Endometrium (tissue), 2 donors: ENCODE data around the gene PRSS1.
"Not testable (repeated sequence)": the region's sequence is repeated elsewhere in the genome, so short reads cannot be mapped to it uniquely, and the experiment has no call there.

Experiments used
- FAIRE-seq: peaks from 2 replicates; lab custom pipeline; 2012; peaks lifted over from hg19 to GRCh38; lab: Jason Lieb, UNC
- donor health status: control.
- donor health status: control.

The PRSS1 gene

DNA sequence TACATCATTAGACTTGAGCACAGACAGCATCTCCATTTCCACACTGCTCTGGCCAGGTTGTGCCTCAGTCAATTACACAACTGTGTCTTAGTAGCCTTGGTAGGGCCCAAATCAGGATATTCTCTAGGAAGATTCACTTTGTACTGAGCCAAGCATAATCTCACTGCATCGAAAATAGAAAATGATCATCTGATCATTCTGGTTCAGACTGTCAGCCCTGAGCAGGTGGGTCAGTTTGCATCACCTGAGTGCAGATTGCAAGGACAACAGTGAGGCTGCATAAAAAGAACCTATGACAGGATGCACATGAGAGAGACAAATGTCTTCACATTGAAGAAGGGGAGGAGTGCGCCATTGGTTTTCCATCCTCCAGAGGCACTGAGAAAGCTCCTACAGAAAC, 862 bp upstream of the PRSS1 start:
- FAIRE-seq: not testable (repeated sequence)

DNA sequence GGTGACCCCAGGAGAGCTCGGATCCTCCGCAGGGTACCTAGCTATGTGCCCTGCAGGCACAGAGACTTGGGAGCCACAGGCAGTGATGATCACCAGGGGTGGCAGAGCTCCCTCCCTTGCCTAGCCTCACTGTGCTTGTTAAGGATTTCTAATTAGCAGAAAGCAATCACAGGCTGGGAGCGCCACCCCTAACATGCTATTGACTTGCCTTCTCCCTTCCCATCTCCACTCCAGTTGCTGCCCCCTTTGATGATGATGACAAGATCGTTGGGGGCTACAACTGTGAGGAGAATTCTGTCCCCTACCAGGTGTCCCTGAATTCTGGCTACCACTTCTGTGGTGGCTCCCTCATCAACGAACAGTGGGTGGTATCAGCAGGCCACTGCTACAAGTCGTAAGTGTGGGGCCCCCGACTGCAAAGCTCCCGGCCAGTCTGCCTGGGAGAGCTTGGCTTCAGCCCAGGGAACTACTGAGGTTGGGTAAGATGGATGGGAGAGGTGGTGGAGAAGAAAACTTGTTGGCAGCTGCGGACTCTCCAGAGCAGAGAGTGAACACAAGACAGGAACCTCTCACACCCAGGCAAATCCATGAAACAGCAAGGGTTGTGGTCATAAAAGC, 1.2 kb downstream of the PRSS1 start:
- no peak for FAIRE-seq

- not testable (repeated sequence) for FAIRE-seq
Measured at GRCh38 chr7:142751526-142752175, 2.4 kb downstream of the PRSS1 start.

DNA sequence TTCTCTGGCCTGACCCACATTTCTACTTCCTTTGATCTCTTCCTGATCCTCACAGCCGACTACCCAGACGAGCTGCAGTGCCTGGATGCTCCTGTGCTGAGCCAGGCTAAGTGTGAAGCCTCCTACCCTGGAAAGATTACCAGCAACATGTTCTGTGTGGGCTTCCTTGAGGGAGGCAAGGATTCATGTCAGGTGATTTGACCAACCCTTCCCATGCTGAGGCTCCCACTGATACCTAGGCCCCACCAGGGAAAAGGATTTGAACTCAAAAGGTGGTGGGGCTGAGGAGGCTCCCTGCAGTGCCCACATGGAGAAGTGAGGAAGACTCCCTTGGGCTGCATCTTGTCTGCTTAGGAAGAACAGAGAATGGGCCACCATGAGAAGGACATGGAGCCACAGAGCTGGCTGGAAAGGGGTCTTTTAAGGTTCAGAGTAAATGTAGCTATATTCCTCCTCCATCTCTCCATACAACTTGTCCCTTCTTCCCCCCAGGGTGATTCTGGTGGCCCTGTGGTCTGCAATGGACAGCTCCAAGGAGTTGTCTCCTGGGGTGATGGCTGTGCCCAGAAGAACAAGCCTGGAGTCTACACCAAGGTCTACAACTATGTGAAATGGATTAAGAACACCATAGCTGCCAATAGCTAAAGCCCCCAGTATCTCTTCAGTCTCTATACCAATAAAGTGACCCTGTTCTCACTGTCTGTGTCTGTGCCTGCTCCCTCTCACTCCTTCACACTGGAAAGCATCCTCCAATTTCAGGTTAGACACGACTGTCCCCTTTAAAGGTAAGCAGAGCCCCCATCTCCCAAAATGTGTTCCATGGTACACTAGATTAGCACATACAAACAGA, 3.3 kb downstream of the PRSS1 start:
- FAIRE-seq: no peak

DNA sequence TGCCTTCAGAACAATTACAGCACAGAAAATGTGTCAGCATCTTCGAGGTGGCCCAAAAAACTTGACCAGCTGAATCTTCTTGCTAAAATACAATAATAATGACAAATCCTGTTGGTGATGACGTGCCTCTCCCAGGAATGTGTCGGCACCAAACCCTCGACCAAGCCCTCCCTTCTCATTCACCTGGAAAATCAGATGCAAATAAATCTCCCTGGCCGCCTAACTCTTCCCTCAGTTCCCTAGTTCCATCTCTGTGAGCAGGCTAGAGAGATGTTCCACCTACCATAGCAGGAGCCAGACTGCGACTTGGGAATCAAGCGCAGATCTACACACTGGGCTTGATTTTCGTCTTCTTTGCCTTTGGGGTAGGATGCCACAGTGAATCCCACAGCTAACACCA, 4.1 kb downstream of the PRSS1 start:
- FAIRE-seq: no peak

- peak; percentile 76 for FAIRE-seq
Measured at GRCh38 chr7:142753925-142754491, 4.7 kb downstream of the PRSS1 start.

GRCh38 chr7:142754681-142755575, 5.7 kb downstream of the PRSS1 start:
- no peak for FAIRE-seq

DNA sequence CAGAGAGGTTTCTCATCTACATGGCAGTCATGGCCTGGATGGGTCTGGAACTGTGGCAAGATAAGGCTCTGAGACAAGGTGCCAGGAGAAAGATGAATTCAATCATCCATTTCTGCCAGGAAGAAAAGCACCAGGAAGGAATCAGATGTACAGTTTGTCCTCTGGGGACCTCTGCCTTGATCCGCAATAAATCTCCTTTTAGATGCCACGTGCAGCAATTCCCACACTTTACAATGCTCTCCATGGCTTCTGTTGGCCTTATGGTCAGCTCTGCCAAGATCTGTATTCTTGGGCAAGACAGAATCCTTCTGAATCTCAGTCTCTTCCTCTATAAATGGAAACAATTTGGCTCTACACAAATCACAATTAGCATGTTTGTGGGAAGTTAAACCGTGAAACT, 9.0 kb downstream of the PRSS1 start:
- not testable (repeated sequence) for FAIRE-seq

DNA sequence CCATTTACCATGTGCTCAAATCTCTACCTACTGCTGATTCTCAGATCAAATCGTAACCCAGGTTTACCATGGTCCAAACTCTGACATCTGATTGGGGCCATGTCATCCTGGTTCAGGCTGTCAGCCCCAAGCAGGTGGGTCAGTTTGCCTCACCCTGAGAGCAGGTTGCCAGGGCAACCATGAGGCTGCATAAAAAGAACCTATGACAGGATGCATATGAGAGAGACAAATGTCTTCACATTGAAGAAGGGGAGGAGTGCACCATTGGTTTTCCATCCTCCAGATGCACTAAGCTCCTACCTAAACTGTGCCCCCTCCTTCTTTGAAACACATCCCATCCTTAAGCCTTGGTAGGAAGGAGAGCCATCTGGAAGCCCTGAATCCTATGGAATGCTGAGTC, 10.2 kb downstream of the PRSS1 start:
- FAIRE-seq: no peak

- FAIRE-seq: no peak
Measured at GRCh38 chr7:142760071-142760642, 10.9 kb downstream of the PRSS1 start.

GRCh38 chr7:142761606-142762005, 12.3 kb downstream of the PRSS1 start:
- FAIRE-seq: not testable (repeated sequence)

GRCh38 chr7:142762104-142762503, 12.8 kb downstream of the PRSS1 start:
- no peak for FAIRE-seq

- no peak for FAIRE-seq
Measured at GRCh38 chr7:142767451-142767850, 18.2 kb downstream of the PRSS1 start.

- FAIRE-seq: no peak
Measured at GRCh38 chr7:142767861-142768260, 18.6 kb downstream of the PRSS1 start.

GRCh38 chr7:142768885-142769284, 19.6 kb downstream of the PRSS1 start:
- not testable (repeated sequence) for FAIRE-seq

DNA sequence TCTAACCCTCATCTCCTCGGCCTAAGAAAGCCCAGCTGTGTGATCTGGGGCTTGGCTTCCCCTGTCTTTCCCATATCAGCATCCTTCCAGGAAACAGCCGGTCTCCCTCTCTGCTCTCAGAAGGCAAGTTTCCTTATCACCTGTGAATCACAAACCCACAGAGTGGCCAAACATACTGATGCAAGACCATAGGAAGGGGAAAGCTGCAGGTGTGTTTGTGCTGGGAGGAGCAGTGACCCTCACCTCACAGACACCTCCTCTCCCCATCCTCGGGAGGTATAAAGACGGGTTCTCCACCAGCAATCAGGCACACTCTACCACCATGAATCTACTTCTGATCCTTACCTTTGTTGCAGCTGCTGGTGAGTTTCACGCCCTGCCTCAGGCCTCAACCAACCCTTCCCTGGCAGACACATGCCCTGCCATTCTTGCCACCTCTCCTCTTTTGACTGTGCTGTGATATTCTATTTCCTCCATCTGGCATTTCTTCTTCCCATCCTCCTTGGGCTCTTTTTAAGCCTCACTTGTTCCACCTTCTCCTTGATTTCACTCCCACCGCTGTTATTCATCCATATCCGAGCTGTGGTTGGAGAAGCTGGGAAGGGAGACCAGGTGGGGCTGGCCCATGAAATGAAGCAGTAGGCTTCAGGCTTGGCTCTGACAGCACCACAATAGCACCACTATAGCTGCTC, 21.5 kb downstream of the PRSS1 start, which contains the start of gene PRSS2:
Gene PRSS2 (plus strand): TSS at position 310 of the 692 bp plus-strand sequence. CDS start 13 bp downstream, at position 323.
- FAIRE-seq: no peak

GRCh38 chr7:142771353-142771723, 22.1 kb downstream of the PRSS1 start:
- FAIRE-seq: no peak

GRCh38 chr7:142772051-142772450, 22.8 kb downstream of the PRSS1 start:
- no peak for FAIRE-seq

DNA sequence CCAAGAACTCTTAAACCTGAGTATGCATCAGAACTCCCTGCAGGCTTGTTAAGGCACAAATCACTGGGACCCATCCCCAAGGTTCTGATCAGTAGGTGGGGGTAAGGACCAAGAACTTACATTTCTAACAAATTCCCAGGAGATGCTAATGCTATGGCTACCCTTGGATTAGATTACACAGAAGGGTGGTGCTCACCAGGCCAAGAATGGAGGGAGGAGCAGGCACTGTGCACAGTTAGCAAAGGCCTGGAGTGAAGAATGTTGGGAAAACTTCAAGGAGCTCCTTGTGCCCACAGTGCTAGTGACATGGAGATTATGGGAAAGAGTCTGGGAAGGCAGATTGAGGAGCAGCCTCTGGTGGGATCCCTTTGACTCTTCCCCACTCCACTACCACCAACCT, 23.4 kb downstream of the PRSS1 start:
- FAIRE-seq: no peak

GRCh38 chr7:142773230-142773629, 24.0 kb downstream of the PRSS1 start:
- FAIRE-seq: no peak
